ENCODE measurements around the gene SULF2.

SULF2 gene

DNA sequence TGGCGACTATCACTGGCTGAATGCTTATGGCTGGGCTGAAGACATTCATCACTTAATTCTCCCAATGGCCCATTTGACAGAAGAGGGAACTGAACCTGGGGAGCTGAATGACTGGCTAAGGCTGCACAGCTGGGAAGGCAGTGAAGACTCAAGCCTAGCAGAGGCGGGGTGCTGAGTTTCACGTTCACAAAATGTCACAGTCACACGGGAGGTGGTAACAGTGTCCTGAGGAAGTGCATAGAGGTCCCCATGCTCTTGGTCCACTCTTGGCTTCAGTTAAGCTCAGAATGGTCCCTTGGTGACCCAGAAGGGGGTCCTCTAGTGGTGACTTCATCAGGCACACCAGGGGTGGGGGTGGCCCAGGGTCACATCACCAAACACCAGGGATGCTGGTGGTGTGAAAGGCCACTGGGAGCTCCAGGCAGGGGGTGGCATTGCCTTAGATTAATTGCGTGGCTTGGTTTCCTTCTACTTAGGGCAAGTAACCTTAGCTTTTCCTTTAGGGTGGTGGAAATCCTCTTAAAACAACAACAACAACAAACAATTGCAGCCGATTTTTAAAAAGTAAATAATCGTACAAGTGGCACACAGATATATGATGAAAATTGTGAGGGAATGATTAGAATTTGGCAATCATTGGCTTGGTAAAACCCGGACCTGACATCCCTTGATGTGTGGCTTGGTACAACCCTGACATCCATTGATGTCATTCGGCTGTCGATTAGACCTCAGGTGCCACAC lies 45.0 kb downstream of the SULF2 start:
- TF ChIP-seq, protein P1, sequence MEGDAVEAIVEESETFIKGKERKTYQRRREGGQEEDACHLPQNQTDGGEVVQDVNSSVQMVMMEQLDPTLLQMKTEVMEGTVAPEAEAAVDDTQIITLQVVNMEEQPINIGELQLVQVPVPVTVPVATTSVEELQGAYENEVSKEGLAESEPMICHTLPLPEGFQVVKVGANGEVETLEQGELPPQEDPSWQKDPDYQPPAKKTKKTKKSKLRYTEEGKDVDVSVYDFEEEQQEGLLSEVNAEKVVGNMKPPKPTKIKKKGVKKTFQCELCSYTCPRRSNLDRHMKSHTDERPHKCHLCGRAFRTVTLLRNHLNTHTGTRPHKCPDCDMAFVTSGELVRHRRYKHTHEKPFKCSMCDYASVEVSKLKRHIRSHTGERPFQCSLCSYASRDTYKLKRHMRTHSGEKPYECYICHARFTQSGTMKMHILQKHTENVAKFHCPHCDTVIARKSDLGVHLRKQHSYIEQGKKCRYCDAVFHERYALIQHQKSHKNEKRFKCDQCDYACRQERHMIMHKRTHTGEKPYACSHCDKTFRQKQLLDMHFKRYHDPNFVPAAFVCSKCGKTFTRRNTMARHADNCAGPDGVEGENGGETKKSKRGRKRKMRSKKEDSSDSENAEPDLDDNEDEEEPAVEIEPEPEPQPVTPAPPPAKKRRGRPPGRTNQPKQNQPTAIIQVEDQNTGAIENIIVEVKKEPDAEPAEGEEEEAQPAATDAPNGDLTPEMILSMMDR (IDR thresholded peaks at IDR 0.05; ENCODE audit: control extremely low read depth, extremely low read depth, low read depth, missing control alignments), result no peak
- POLR2A ChIA-PET, result no interaction called here
- CTCF ChIA-PET, result interaction anchor here (1.4 kb wide), 1 partner anchor 842 kb away, joined by 4 read pairs; no protein-coding TSS in a partner anchor
- DNase-seq (ENCODE audit: extremely low spot score), result no peak

DNA sequence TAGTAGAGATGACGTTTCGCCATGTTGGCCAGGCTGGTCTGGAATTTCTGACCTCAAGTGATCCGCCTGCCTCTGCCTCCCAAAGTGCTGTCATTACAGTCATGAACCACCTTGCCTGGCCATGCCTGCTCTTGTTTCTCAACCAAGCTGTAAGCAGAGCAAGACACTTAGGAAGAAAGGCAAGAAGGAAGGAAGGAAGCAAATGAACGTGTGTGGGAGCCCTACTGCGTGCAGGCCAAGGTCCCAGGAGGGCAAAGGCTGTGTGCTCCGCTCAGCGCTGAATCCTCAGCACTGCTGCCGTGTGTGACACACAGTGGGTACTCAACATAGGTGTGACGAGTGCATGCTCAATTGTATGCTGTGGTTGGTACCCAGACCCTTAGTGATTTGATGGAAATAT lies 47.4 kb downstream of the SULF2 start:
- TF ChIP-seq, protein P1 (IDR thresholded peaks at IDR 0.05; ENCODE audit: control extremely low read depth, extremely low read depth, low read depth, missing control alignments), result no peak

DNA sequence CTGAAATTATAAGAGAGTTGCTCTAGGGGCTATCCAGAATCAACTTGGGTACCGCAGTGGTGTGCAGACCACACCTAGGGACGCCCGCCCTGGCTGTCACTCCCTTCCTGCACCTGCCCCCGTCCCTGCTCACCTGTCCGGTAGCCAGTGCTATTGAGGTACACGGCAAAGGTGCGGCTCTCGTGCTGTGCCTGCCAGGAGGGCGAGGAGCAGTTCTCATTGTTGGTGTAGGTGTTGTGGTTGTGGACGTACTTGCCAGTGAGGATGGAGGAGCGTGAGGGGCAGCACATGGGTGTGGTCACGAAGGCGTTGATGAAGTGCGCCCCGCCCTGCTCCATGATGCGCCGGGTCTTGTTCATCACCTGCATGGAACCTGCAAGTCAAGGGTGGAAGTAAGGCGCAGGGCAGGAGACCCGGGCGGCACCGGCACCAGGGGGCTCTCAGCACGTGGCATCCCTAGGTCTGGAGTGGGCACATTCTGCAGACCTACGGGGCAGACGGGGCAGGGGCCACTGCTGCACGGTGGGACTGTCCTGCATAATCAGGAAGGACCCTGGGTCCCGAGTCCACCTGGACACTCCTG lies 48.6 kb downstream of the SULF2 start:
- TF ChIP-seq, protein P1 (IDR thresholded peaks at IDR 0.05; ENCODE audit: control extremely low read depth, extremely low read depth, low read depth, missing control alignments), result no peak
- DNase-seq (ENCODE audit: extremely low spot score), result no peak
- CTCF ChIA-PET, result no interaction called here
- POLR2A ChIA-PET, result no interaction called here

More for the DNA sequence above, 47.4 kb downstream of the SULF2 start:
- DNase-seq (ENCODE audit: extremely low spot score), result no peak
- POLR2A ChIA-PET, result no interaction called here
- CTCF ChIA-PET, result no interaction called here

DNA sequence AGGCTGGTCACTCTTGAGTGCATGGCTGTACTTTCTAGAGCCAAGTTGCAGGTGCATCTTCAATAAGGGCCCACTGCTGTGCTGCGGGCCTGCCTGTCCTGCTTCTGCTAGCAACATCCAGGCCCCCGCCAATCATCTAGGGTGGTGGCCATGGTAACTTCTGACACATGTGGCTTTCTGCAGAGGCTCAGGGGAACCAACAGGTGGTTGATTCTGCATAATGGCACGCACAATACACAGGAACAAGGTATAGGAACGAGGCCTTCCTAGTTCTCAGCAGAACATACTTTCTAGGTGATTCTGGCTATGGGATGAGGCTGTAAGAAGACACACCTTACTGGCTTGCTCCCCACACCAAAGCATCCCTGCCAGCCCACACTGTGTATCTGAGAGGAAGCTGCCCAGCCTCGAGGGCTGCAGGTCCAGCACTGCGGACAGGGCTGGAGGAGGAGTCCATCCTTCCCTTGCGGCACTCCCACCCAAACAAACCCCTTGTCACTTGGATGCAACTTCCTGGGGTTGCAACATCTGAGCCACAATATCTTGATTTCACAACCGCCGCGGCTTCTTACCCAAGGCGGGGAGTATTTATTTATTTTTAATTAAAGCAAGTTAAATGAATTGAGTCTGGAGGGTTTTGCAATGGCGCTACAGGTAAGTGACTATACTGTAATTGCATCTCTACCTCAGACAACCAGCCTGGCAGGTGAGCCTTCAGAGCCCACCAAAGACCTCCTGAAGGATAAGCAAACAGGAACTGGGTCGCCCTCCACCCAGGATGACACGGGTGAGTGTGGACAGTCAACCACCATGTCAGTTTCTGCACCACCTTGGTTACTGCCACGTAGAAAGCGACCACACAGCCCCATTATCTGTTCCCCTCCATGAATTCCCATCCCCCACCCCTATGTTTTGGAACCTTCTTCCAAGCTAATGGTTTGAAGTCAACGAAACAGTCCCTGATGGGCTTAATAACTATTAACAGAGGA lies 49.6 kb downstream of the SULF2 start:
- CTCF ChIA-PET, result interaction anchor here (1.5 kb wide), 1 partner anchor 10 kb away, joined by 4 read pairs; no protein-coding TSS in a partner anchor
- DNase-seq (ENCODE audit: extremely low spot score), result no peak
- POLR2A ChIA-PET, result no interaction called here
- TF ChIP-seq, protein P1 (IDR thresholded peaks at IDR 0.05; ENCODE audit: control extremely low read depth, extremely low read depth, low read depth, missing control alignments), result no peak

DNA sequence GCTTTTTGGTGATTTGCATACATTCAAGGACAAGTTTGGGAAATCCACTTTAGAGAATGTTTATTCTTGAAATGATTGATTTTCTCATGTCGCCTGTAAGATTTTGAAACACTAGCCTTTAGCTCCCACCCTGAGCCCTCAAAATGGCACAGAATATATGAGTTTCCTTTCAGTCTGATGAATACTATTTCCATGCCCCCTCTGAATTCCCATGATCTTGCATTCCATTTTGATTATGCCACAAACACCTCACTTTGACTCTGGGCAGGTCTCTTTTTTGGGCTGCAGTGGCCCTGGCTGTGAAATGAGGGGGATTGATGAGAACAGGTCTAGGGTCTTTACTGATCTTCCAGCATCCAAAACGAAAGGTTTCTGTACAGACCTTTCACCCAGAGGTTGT lies 50.4 kb downstream of the SULF2 start:
- POLR2A ChIA-PET, result no interaction called here

More for the DNA sequence above, 50.4 kb downstream of the SULF2 start:
- CTCF ChIA-PET, result interaction anchor here (1.5 kb wide), 1 partner anchor 10 kb away, joined by 4 read pairs; no protein-coding TSS in a partner anchor
- DNase-seq (ENCODE audit: extremely low spot score), result no peak
- TF ChIP-seq, protein P1 (IDR thresholded peaks at IDR 0.05; ENCODE audit: control extremely low read depth, extremely low read depth, low read depth, missing control alignments), result no peak

Data from GM10248 (cell line).